Endodermal cell (in vitro differentiated cells): ENCODE measurements around the gene AGO1. TPM values are rescaled to one million over a fixed set of nuclear protein-coding genes. Genes with fewer than 3 reads are reported as not detected.

Source experiments
- DNase-seq: peaks from one replicate; pipeline ENCODE4 v3.0.0-alpha.2; 2017
- H3K27ac ChIP-seq: 2 replicates; pipeline ENCODE4 v1.5.1; 2013; ENCODE audit warnings: mild to moderate bottlenecking, low read depth, low read length, moderate library complexity
- H3K27me3 ChIP-seq: 2 replicates; pipeline ENCODE4 v1.6.1; 2013; ENCODE audit warnings: mild to moderate bottlenecking, low read length, moderate library complexity; ENCODE audit not compliant: insufficient read depth, control insufficient read depth, poor library complexity, severe bottlenecking
- H3K36me3 ChIP-seq: 2 replicates; pipeline ENCODE4 v1.7.0; 2013; ENCODE audit warnings: mild to moderate bottlenecking, low read length, moderate library complexity; ENCODE audit not compliant: control insufficient read depth, insufficient read depth
- H3K4me1 ChIP-seq: one replicate; pipeline ENCODE4 v1.7.0; 2013; ENCODE audit warnings: low read length; ENCODE audit not compliant: control insufficient read depth, insufficient read depth
- H3K4me3 ChIP-seq: 2 replicates; pipeline ENCODE4 v1.5.1; 2013; ENCODE audit warnings: mild to moderate bottlenecking, low read length, moderate library complexity
- H3K9ac ChIP-seq: 2 replicates; pipeline ENCODE4 v1.6.1; 2013; ENCODE audit warnings: mild to moderate bottlenecking, low read length, moderate library complexity; ENCODE audit not compliant: poor library complexity, severe bottlenecking; ENCODE audit errors: extremely low read depth
- H3K9me3 ChIP-seq: 2 replicates; pipeline ENCODE4 v1.6.1; 2013; ENCODE audit warnings: mild to moderate bottlenecking, low read length, moderate library complexity; ENCODE audit not compliant: control insufficient read depth
- H3K27ac Mint-ChIP-seq: 2 replicates; pipeline ENCODE4 v1.8.0; 2020; ENCODE audit warnings: mixed read lengths
- H3K27me3 Mint-ChIP-seq: 2 replicates; pipeline ENCODE4 v1.8.0; 2021; ENCODE audit warnings: mild to moderate bottlenecking, mixed read lengths; ENCODE audit not compliant: insufficient read depth
- H3K36me3 Mint-ChIP-seq: 2 replicates; pipeline ENCODE4 v1.8.0; 2020; ENCODE audit warnings: low read depth, mixed read lengths
- H3K4me1 Mint-ChIP-seq: 2 replicates; pipeline ENCODE4 v1.8.0; 2020; ENCODE audit warnings: mixed read lengths
- H3K4me3 Mint-ChIP-seq: 2 replicates; pipeline ENCODE4 v1.8.0; 2020; ENCODE audit warnings: mild to moderate bottlenecking, moderate library complexity, mixed read lengths
- H3K9me3 Mint-ChIP-seq: 2 replicates; pipeline ENCODE4 v1.8.0; 2020; ENCODE audit warnings: mild to moderate bottlenecking, mixed read lengths
- WGBS, 2 experiments: methylation state at CpG; one replicate each; pipeline versions ENCODE4 v1.1.5 to v1.1.7; 2013; ENCODE audit warnings: missing lambda C conversion rate in 2 of 2, mixed read lengths in 1 of 2; ENCODE audit not compliant: insufficient coverage in 1 of 2, insufficient read length in 1 of 2; 5-methylcytosine and 5-hydroxymethylcytosine counted together
- total RNA-seq, 2 donors: library from RNA; stranded (reverse); fragmentation: NEBNext Ultra II Directional in 1 of 2; extraction: Animal tissue kit (Norgen Biotek cat#: 25700) in 1 of 2; gene quantifications; 2 replicates in 1 of 2; 3 replicates in 1 of 2; pipeline ENCODE4 v1.2.1, GENCODE V29; 2021
- TF ChIP-seq, protein P1 (sequence below): fragments of 200-600 bp; sonication (generic); conservative IDR thresholded peaks from 2 replicates; pipeline ENCODE4 v1.5.0; 2021; ENCODE audit warnings: antibody characterized with exemption, mild to moderate bottlenecking

The AGO1 gene
- total RNA-seq, 2 donors from 2014 or later: 54.5 to 65.7 TPM

DNA sequence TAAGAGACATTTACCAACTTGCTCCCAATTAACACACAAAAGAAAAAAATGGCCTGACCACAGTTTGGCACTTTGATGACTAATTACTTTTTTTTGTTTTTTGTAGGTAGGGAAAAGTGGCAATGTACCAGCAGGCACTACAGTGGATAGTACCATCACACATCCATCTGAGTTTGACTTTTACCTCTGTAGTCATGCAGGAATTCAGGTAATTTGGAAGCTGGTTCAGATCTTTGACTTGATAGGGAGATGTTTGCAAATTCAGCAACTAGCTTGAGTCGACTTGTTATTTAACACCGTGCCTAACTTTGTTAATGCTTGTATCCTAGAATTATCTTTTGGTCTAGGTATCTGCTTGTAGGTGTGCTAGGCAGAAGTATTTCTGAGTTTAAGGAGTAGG lies 33.0 kb upstream of the AGO1 start:
- H3K9me3 Mint-ChIP-seq: no peaks in the 10 kb centered on the region
- H3K27ac ChIP-seq: no peak overlapping the region
- no peaks in the 10 kb centered on the region for H3K27me3 ChIP-seq
- no peaks in the 10 kb centered on the region for H3K9me3 ChIP-seq
- 86 to 87% methylated on average over 1 to 2 of the region's 2 CpGs for WGBS, 2 experiments
- no peak overlapping the region for H3K4me3 ChIP-seq
- no peak for DNase-seq
- TF ChIP-seq, protein P1, sequence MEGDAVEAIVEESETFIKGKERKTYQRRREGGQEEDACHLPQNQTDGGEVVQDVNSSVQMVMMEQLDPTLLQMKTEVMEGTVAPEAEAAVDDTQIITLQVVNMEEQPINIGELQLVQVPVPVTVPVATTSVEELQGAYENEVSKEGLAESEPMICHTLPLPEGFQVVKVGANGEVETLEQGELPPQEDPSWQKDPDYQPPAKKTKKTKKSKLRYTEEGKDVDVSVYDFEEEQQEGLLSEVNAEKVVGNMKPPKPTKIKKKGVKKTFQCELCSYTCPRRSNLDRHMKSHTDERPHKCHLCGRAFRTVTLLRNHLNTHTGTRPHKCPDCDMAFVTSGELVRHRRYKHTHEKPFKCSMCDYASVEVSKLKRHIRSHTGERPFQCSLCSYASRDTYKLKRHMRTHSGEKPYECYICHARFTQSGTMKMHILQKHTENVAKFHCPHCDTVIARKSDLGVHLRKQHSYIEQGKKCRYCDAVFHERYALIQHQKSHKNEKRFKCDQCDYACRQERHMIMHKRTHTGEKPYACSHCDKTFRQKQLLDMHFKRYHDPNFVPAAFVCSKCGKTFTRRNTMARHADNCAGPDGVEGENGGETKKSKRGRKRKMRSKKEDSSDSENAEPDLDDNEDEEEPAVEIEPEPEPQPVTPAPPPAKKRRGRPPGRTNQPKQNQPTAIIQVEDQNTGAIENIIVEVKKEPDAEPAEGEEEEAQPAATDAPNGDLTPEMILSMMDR: no peak
- no peaks in the 10 kb centered on the region for H3K4me1 ChIP-seq
- H3K36me3 Mint-ChIP-seq: peaks cover 41% of the 10 kb centered on the region
- peak overlapping the region; percentile 35 for H3K27ac Mint-ChIP-seq
- peaks cover 5% of the 10 kb centered on the region for H3K4me1 Mint-ChIP-seq
- H3K4me3 Mint-ChIP-seq: no peak overlapping the region
- H3K27me3 Mint-ChIP-seq: no peaks in the 10 kb centered on the region
- H3K36me3 ChIP-seq: peaks cover 63% of the 10 kb centered on the region
- no peak overlapping the region for H3K9ac ChIP-seq

- Mint-ChIP-seq H3K27me3 (no peaks in the 10 kb centered on the region), H3K9me3 (no peaks in the 10 kb centered on the region), H3K4me1 (peaks cover 9% of the 10 kb centered on the region), H3K36me3 (peaks cover 39% of the 10 kb centered on the region), H3K27ac (no peak overlapping the region), H3K4me3 (no peak overlapping the region)
- Histone ChIP-seq H3K27ac (no peak overlapping the region), H3K9ac (no peak overlapping the region), H3K27me3 (no peaks in the 10 kb centered on the region), H3K36me3 (peaks cover 64% of the 10 kb centered on the region), H3K4me3 (no peak overlapping the region), H3K9me3 (no peaks in the 10 kb centered on the region), H3K4me1 (no peaks in the 10 kb centered on the region)
- DNase-seq: no peak
- WGBS, 2 experiments: 89 to 94% methylated on average over 3 to 5 of the region's 5 CpGs
- TF ChIP-seq, protein P1: no peak
Observed at GRCh38 chr1:35850716-35851115, 32.3 kb upstream of the AGO1 start.

GRCh38 chr1:35851132-35851869 lies 31.7 kb upstream of the AGO1 start:
- H3K4me3 Mint-ChIP-seq: no peak overlapping the region
- H3K9me3 ChIP-seq: no peaks in the 10 kb centered on the region
- no peaks in the 10 kb centered on the region for H3K27me3 ChIP-seq
- H3K27ac Mint-ChIP-seq: no peak overlapping the region
- H3K36me3 ChIP-seq: peaks cover 66% of the 10 kb centered on the region
- peaks cover 13% of the 10 kb centered on the region for H3K4me1 Mint-ChIP-seq
- H3K27me3 Mint-ChIP-seq: no peaks in the 10 kb centered on the region
- no peaks in the 10 kb centered on the region for H3K4me1 ChIP-seq
- no peak overlapping the region for H3K9ac ChIP-seq
- no peak overlapping the region for H3K27ac ChIP-seq
- no peak overlapping the region for H3K4me3 ChIP-seq
- no peak for DNase-seq
- H3K9me3 Mint-ChIP-seq: no peaks in the 10 kb centered on the region
- 92 to 96% methylated on average over 3 of the region's 3 CpGs for WGBS, 2 experiments
- TF ChIP-seq, protein P1: no peak
- peaks cover 40% of the 10 kb centered on the region for H3K36me3 Mint-ChIP-seq
